Astrocyte (in vitro differentiated cells and primary cell): ENCODE data around the gene DNAJB4.

Experiments
- CTCF ChIP-seq: IDR thresholded peaks from 2 replicates; pipeline ENCODE4 v1.5.1; 2011; ENCODE audit warnings: low read depth, mild to moderate bottlenecking, inconsistent platforms, low read length, moderate library complexity; ENCODE audit not compliant: insufficient read depth
- EZH2 ChIP-seq: IDR thresholded peaks from 2 replicates; pipeline ENCODE4 v1.6.1; 2012; ENCODE audit warnings: mild to moderate bottlenecking, low read length, inconsistent platforms; ENCODE audit not compliant: insufficient read depth

- TF ChIP-seq EZH2 (no peak), CTCF (no peak)
Observed at GRCh38 chr1:78038491-78038939, 33.8 kb downstream of the DNAJB4 start.
